Peyer's patch (tissue), 4 donors: ENCODE results near the gene LMLN. TPM values are rescaled to one million over a fixed set of nuclear protein-coding genes. Genes with fewer than 3 reads are reported as not detected.
"Not testable (repeated sequence)": the region's sequence is repeated elsewhere in the genome, so short reads cannot be mapped to it uniquely, and the experiment has no call there.

Experiments
- DNase-seq, 3 donors: peaks; one replicate each; pipeline ENCODE4 v3.0.0-alpha.2; 2017 to 2019
- H3K27ac ChIP-seq, 4 donors: fragments of 200-600 bp; sonication (generic); one replicate each; pipeline ENCODE4 v1.5.1; 2016 to 2019
- H3K27me3 ChIP-seq, 2 donors: fragments of 200-600 bp; sonication (generic); one replicate each; pipeline ENCODE4 v1.5.1; 2019
- H3K36me3 ChIP-seq, 3 donors: fragments of 200-600 bp; sonication (generic); one replicate each; pipeline ENCODE4 v1.5.1; 2016 to 2019
- H3K4me1 ChIP-seq, 4 donors: fragments of 200-600 bp; sonication (generic); one replicate each; pipeline ENCODE4 v1.5.1; 2016 to 2019
- H3K4me3 ChIP-seq, 4 donors: fragments of 200-600 bp; sonication (generic); 1 replicate in 3 of 4; 2 replicates in 1 of 4; pipeline ENCODE4 v1.5.1; 2016 to 2019; ENCODE audit warnings: mild to moderate bottlenecking in 1 of 4
- H3K9me3 ChIP-seq, 4 donors: fragments of 200-600 bp; sonication (generic); one replicate each; pipeline ENCODE4 v1.5.1; 2016 to 2019; ENCODE audit warnings: mild to moderate bottlenecking in 1 of 4
- CTCF ChIP-seq, 6 experiments: fragments of 450-650 bp in 4 of 6; fragments of 200-600 bp in 2 of 6; sonication (generic) in 1 of 6; IDR thresholded peaks; one replicate each; pipeline ENCODE4 v1.5.1; 2017 to 2019; ENCODE audit warnings: antibody characterized with exemption in 6 of 6, mild to moderate bottlenecking in 3 of 6, moderate library complexity in 1 of 6
- POLR2A ChIP-seq, 2 donors: fragments of 450-650 bp; IDR thresholded peaks; one replicate each; pipeline ENCODE4 v1.5.1; 2017; ENCODE audit warnings: antibody characterized with exemption in 2 of 2, mild to moderate bottlenecking in 2 of 2, moderate library complexity in 2 of 2
- total RNA-seq, 4 donors: library from RNA; depleted of rRNA; stranded (reverse); fragments of >200 nt; gene quantifications; one replicate each; pipeline ENCODE4 v1.1.0, GENCODE V29; 2016

The LMLN gene
- total RNA-seq, 4 donors from 2014 or later = 0.83 to 6.2 (median 4.2) TPM

DNA sequence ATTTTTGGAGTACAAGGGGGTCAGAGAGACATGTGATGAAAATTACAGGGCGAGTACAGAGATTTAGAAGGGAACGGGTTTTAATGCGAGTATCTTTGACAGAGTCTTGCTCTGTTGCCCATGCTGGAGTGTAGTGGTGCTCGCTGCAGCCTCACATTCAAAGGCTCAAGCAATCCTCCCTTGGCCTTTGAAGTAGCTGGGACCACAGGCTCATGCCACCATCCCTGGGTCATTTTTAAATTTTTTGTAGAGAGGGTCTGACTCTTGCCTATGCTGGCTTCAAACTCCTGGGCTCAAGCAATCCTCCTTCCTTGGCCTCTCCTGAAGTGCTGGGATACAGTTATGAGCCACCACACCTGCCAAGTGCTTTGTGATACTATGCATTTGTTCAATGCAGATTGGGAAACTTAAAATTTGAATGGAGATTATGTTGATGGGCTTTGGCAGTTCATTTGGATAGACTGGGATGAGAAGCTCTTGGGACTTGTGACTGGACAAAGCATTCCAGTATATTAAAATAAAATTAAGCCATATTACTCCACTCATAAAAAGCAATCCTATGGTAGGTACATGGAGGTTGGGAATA, 4.0 kb upstream of the LMLN start:
- TF ChIP-seq POLR2A (IDR thresholded peaks at IDR 0.05) = no peak
- TF ChIP-seq CTCF (IDR thresholded peaks at IDR 0.05) = no peak
- H3K4me1 ChIP-seq = peaks cover 0 to 33% (median 8%) of the 10 kb centered on the region in 4 donors

GRCh38 chr3:197956626-197956988, 3.4 kb upstream of the LMLN start:
- no peak for DNase-seq
- Histone ChIP-seq H3K4me3 (no peak overlapping the region), H3K4me1 (peaks cover 0 to 33% (median 6%) of the 10 kb centered on the region in 4 donors), H3K9me3 (no peaks in the 10 kb centered on the region), H3K36me3 (peaks cover 0 to 47% (median 2%) of the 10 kb centered on the region in 3 donors), H3K27ac (peak overlapping the region in 1 of 4 donors; percentile 22), H3K27me3 (no peaks in the 10 kb centered on the region)
- TF ChIP-seq CTCF (IDR thresholded peaks at IDR 0.05) = no peak
- TF ChIP-seq POLR2A (IDR thresholded peaks at IDR 0.05) = no peak

More for the DNA sequence above, 4.0 kb upstream of the LMLN start:
- Histone ChIP-seq H3K27me3 (no peaks in the 10 kb centered on the region), H3K9me3 (no peaks in the 10 kb centered on the region), H3K36me3 (peaks cover 0 to 51% (median 2%) of the 10 kb centered on the region in 3 donors), H3K27ac (no peak overlapping the region), H3K4me3 (no peak overlapping the region)
- no peak for DNase-seq

- DNase-seq = no peak
- no peak overlapping the region for H3K4me3 ChIP-seq
- no peak for TF ChIP-seq CTCF (IDR thresholded peaks at IDR 0.05)
- no peak for TF ChIP-seq POLR2A (IDR thresholded peaks at IDR 0.05)
- H3K4me1 ChIP-seq = peaks cover 0 to 26% (median 5%) of the 10 kb centered on the region in 4 donors
- no peaks in the 10 kb centered on the region for H3K9me3 ChIP-seq
- H3K27ac ChIP-seq = peak overlapping the region in 3 of 4 donors; percentile 7 to 31 (median 15)
- peaks cover 0 to 36% (median 2%) of the 10 kb centered on the region in 3 donors for H3K36me3 ChIP-seq
- H3K27me3 ChIP-seq = no peaks in the 10 kb centered on the region
Observed at GRCh38 chr3:197957790-197958133, 2.3 kb upstream of the LMLN start.

- no peaks in the 10 kb centered on the region for H3K27me3 ChIP-seq
- H3K27ac ChIP-seq = peak overlapping the region in 2 of 4 donors; percentile 7 to 31
- peaks cover 0 to 31% (median 2%) of the 10 kb centered on the region in 3 donors for H3K36me3 ChIP-seq
- DNase-seq = no peak
- TF ChIP-seq CTCF (IDR thresholded peaks at IDR 0.05) (no peak), POLR2A (IDR thresholded peaks at IDR 0.05) (no peak)
- H3K4me3 ChIP-seq = no peak overlapping the region
- H3K9me3 ChIP-seq = no peaks in the 10 kb centered on the region
- H3K4me1 ChIP-seq = peaks cover 0 to 20% (median 5%) of the 10 kb centered on the region in 4 donors
Observed at GRCh38 chr3:197958346-197958745, 1.7 kb upstream of the LMLN start.

DNA sequence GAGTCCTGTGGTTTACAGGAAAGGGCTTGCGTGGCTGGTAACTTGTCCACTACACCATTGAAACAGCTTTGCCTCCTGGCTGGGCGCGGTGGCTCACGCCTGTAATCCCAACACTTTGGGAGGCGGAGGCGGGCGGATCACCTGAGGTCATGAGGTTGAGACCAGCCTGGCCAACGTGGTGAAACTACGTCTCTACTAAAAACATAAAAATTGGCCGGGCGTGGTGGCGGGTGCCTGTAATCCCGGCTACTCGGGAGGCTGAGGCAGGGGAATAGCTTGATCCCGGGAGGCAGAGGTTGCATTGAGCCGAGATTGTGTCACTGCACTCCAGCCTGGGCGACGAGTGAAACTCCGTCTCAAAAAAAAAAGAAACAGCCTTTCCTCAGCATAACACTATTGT, 1.2 kb upstream of the LMLN start:
- Histone ChIP-seq H3K36me3 (peaks cover 0 to 26% (median 2%) of the 10 kb centered on the region in 3 donors), H3K4me1 (peaks cover 0 to 18% (median 5%) of the 10 kb centered on the region in 4 donors), H3K27ac (peak overlapping the region in 1 of 4 donors; percentile 70)
- not testable (repeated sequence) for H3K27me3 ChIP-seq, DNase-seq, H3K9me3 ChIP-seq, H3K4me3 ChIP-seq

- no peak for TF ChIP-seq POLR2A (IDR thresholded peaks at IDR 0.05)
- Histone ChIP-seq H3K4me3 (peak overlapping the region; percentile 71 to 86 (median 84)), H3K9me3 (no peaks in the 10 kb centered on the region), H3K27me3 (no peaks in the 10 kb centered on the region), H3K4me1 (peaks cover 0 to 18% (median 5%) of the 10 kb centered on the region in 4 donors), H3K27ac (peak overlapping the region; percentile 44 to 70 (median 62)), H3K36me3 (peaks cover 0 to 19% (median 1%) of the 10 kb centered on the region in 3 donors)
- DNase-seq = no peak
Observed at GRCh38 chr3:197959500-197959890, 522 bp upstream of the LMLN start.
